ENCODE data around the gene LZTR1.

Gene LZTR1

DNA sequence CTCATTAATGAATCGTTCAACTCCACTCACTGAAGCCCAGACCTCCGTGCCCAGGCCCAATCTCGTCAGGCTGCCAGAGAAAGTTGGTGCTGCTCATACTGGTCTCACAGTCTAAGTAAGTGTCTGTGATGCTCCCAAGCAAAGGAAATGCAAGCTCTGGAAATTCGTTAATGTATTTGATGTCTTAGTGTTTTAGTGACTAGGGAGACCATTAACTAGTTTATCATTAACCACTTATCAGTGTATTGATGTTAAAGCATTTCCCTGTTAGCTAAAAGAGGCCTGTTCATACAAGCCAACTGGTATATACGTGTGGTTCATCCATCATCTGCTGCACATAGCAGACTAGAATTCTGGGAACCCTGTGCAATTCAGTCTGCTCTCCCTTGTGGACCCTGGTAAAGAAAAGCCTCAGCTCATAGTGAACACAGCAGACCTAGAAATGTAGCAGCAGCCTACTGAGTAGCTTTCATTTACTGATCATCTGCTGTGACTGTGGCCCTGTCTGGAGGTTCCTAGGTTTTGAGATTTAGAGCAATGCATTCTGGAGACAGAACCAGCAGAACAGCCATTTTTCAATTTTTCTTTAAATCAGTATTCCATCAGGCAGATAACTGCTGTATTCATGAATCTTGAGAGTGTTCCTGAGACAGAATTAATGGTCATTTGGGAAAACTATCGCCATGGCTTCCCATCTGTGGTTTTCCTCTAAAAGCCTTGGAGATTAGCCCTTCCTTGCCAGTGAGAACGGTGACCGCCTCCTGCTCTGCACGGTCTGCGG, 30.8 kb upstream of the LZTR1 start:
- DNase-seq, result no peak

DNA sequence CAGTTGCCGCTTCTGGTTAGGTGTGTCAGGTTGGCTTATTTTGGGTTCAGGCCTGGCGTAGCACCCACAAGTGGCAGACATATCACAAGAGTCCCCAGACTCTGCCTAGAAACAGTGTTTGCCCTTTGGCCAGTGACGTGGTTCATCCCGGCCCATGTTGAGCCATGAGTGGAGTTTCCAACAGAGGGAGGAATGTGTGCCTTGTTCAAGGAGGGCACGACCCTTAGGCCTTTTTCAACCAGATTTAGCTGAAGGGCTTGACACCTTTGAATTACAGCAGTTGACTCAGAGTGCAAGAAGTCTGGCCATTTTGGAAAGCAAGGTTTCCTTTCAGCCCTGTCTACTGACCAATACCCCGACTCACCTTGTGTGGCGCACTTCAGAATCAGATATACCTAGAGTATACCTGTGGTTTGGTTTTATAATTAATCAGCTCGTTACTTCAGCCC, 30.1 kb upstream of the LZTR1 start:
- no peak for DNase-seq

GRCh38 chr22:20952544-20953341, 29.4 kb upstream of the LZTR1 start:
- no peak for DNase-seq

DNA sequence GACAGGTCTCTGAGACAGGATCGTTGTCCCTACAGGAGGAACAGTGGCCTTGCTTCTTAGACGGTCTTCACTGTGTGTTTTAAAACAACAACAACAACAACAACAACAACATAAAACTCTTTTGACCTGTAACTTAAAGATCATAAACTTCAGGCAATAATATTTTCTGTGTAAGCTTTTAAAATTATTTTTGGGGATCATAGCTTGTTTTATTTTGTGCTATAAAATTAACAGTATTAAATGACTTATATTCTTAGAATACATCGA, 28.8 kb upstream of the LZTR1 start:
- DNase-seq, result no peak

DNA sequence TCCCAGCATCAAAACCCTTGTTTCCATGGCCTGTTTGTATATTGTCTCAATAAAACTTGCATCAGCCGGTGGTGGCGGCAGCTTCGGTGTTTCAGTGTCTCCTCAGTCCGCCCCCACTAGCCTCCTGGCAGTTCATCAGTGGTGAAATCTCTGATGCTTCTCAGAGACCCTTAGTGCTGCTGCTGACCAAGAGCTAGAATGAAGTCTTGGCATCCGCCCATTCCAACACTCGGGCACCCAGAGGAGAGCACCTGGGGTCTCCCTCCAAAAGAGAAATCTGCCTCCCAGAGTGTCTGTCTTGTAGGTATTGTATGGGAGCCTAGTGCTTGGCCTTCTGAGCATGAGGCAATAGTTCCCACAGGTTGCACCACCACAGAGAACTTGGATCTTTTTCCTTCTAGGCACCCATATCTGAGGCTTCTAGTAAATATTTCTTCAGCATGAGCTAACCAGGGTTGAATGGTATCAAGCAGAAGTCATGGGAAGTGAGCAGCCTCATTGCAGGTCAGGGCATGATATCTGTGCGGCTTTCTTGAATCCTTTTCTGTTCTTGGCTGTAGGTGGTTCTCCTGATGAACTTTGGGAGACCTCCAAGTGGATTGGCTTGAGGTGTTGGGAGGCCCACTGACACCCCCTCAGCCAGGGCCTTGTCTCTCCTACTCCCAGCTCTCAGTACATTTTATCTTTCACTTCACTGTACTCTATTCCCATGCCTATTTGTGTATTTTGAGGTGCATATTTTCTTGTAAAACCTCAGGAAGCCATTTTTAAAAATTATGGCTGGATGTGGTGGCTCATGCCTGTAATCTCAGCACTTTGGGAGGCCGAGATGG, 28.2 kb upstream of the LZTR1 start:
- no peak for DNase-seq

GRCh38 chr22:20955548-20955947, 26.5 kb upstream of the LZTR1 start:
- no peak for DNase-seq

DNA sequence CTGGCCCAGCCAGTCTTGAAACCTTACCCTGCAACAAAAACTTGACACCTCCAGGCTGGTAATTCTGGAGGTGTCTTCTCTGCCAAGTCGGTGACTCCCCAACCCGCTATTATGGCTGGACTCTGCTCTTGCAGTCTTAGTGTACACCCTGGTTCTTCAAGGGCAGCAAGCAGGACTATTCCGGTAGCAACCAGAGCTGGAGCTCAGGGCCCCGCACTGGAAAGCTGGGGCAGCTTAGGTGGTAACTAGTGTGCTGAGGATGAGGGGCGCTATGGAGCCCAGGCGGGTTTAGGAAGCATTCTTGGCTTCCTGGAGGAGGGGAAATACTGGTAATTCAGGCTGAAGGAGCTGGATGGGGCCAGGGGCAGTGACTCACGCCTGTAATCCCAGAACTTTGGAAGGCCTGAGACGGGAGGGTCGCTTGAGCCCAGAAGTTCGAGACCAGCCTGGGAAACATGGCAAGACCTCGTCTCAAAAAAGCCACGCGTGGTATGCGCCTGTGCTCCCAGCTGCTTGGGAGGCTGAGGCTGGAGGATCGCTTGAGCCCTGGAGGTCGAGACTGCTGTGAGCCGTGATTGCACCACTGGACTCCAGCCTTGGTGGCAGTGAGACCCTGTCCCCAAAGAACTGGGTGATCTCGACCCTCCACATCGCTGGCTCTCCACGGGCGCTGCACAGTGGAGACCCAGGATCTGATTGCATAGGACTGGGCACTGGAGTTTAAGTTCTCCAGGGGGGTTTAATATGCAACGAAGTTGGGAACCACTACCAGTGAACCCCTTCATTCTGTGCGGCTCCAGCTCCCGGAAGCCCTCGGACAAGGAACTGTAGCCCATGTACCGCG, 25.6 kb upstream of the LZTR1 start:
- no peak for DNase-seq

- DNase-seq, result no peak
Measured at GRCh38 chr22:20957102-20957682, 24.9 kb upstream of the LZTR1 start.

DNA sequence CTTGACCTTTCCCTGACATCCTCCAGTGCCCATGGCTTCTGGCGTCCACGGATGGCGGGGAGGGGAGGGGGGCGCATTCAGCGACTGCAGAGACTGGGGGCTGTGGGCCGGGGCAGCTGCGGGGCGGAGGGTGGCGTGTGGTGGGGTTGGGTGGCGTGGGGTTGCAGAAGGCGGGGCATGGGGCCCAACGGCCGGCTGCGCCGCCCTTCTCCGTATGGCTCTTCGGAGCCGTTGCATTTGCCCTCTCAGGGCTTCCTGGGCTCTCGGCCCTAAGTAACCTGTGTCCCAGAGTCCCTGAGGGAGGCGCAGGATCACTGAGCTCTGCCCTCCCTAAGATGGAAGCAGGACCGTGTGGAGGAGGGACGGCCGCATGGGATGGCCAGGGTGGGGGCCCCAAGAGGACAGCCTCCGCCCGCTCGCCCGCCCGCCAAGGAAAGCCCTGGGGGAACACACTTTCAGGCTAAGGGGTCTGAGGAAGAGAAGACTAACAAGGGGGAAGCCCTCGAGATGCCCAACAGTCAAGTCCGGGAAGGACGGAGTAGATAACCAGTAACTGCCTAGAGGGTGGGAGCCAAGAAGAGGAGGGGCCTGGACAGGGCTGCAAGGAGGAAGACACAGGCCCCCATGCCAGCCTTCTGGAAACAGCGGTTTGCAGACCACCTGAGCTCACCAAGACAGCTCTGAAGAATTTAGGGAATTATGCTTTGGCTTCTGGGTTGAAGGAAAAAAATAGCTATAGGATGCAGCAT, 24.2 kb upstream of the LZTR1 start:
- DNase-seq, result peak in 1 of 2 experiments; percentile 33

DNA sequence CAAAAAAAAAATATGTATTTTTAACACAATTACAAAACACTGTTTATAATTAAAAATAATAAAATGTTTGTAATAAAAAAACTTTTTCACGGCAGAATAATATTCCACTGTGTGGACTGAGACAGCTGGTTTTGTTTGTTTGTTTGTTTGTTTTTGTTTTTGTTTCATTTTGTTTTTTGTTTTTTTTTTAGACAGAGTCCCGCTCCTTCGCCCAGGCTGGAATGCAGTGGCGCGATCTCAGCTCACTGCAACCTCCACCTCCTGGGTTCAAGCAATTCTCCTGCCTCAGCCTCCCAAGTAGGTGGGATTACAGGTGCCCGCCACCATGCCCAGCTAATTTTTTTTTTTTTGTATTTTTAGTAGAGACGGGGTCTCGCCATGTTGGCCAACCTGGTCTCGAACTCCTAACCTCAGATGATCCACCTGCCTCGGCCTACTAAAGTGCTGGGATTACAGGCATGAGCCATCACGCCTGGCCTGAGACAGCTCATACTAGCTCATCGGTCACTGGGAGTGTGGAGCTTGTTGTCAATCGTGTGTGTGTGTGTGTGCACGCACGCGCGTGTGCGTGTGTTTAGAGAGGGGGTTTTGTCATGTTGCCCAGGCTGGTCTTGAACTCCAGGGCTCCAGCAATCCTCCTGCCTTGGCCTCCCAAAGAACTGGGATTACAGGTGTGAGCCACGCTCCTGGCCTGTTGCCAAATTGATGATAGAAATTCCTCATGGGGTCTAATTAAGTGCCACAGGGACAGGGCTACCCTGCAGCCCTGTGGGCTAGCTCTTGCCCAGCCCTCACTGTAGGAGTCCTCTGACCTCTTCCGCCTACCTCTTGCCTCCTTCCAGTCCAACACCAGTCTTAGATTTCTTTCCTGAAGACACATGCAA, 22.3 kb upstream of the LZTR1 start:
- no peak for DNase-seq

DNA sequence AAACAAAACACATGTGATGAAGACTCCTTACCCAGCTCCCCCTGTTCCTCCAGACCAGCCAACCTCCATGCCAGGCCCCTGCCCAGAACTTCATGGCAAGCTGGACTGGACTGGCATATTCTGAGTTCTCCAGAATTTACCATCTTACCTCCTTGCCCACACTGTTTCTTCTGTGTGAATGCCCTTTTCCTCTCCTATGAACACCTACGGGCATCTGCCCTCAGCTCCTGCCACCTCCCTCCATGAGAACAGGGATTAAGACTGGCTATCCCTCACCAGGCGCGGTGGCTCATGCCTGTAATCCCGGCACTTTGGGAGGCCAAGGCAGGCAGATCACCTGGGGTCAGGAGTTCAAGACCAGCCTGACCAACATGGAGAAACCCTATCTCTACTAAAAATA, 21.5 kb upstream of the LZTR1 start:
- DNase-seq, result no peak

DNA sequence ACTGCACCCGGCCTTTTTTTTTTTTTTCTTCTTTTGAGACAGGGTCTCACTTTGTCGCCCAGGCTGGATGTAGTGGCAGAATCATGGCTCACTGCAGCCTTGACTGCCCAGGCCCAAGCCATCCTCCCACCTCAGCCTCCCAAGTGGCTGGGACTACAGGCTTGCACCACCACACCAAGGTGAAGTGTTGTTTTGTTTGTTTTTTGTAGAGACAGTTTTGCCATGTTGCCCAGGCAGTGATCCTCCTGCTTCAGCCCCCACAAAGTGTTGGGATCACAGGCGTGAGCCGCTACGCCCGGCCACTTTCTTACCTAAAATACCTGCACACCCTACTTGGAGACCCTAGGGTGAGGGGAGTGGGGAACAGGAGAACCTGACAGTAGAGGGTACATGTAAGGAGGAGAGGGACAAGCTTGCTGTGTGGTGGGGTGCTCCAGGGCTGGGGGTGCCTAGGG, 19.6 kb upstream of the LZTR1 start:
- no peak for DNase-seq

- no peak for DNase-seq
Measured at GRCh38 chr22:20963201-20964052, 18.7 kb upstream of the LZTR1 start.

GRCh38 chr22:20964090-20964798, 17.9 kb upstream of the LZTR1 start:
- no peak for DNase-seq

DNA sequence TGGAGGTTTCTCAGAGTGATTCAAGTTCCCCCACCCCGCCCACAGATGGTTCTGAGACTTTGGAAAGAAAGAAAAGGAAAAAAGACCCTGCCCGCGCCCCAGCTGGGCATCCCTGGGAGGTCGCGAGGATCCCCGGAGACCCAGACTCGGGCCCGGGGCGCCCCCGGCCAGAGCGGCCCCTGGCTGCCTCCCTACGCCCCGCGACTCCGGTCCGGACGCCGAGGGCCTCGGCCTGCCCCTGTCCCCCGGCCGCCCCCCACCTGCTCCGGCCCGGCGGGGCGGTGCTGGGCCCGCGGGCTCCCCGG, 17.3 kb upstream of the LZTR1 start:
- DNase-seq, result no peak

DNA sequence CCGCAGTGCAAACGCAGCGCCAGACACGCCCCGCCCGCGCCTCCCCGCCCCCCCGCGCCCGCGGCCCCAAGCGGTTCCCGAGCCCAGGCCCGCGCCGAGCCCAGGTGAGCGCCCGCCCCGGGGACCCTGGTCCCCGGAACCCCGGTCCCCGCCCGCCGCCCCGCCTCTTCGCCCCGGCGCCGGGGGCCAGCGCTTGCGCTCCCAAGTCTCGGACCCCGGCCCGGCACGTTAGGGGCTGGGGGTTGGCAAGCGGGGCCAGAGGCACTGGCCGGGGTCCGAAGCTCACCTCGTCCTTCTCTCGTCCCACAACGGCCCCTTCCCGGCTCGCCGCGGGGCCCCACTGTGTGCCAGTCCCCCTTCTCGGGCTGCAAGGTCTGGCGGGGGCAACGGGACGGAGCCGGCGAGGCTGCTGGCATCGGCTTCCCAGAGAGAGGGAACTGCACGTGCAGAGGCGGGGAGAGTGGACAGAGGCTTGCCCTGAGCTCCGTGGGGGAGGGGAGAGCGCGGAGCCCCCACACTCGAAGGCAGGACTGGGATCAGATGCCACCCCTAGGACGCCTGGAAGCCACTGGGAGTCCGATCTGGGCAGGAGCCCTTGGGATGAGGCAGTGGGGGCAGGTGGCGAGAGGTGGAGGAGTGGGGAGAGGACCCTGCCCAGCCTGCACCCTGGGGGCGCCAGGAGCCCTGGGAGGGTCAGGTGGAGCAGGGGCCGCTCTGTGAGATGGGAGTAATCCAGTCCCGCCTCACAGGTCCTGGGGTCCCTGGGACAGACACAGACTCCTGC, 16.8 kb upstream of the LZTR1 start:
- no peak for DNase-seq

- DNase-seq, result no peak
Measured at GRCh38 chr22:20965888-20966855, 15.9 kb upstream of the LZTR1 start.

Measured in SW 1271 (cell line).